Epidermal melanocyte (primary cell): ENCODE results near the gene CARHSP1.
"Not testable (repeated sequence)": the region's sequence is repeated elsewhere in the genome, so short reads cannot be mapped to it uniquely, and the experiment has no call there.

Experiments
- DNase-seq: peaks from one replicate; pipeline ENCODE4 v3.0.0; 2011; ENCODE audit warnings: low spot score; ENCODE audit not compliant: insufficient read length

The CARHSP1 gene

GRCh38 chr16:8855972-8856371, 12.8 kb downstream of the CARHSP1 start:
- DNase-seq: no peak

- DNase-seq: no peak
These were observed 13.6 kb downstream of the CARHSP1 start for GRCh38 chr16:8855051-8855786.

GRCh38 chr16:8854298-8854948, 14.4 kb downstream of the CARHSP1 start:
- DNase-seq: no peak

GRCh38 chr16:8853611-8854010, 15.2 kb downstream of the CARHSP1 start:
- no peak for DNase-seq

- DNase-seq: no peak
These were observed 15.7 kb downstream of the CARHSP1 start for GRCh38 chr16:8853150-8853549.

- no peak for DNase-seq
These were observed 16.3 kb downstream of the CARHSP1 start for GRCh38 chr16:8852534-8852933.

GRCh38 chr16:8851761-8852403, 16.9 kb downstream of the CARHSP1 start:
- no peak for DNase-seq

GRCh38 chr16:8850279-8850885, 18.4 kb downstream of the CARHSP1 start:
- DNase-seq: no peak

GRCh38 chr16:8849411-8850011, 19.3 kb downstream of the CARHSP1 start:
- DNase-seq: no peak

GRCh38 chr16:8848939-8849391, 19.8 kb downstream of the CARHSP1 start:
- DNase-seq: no peak

- no peak for DNase-seq
These were observed 20.4 kb downstream of the CARHSP1 start for GRCh38 chr16:8848231-8848938.

GRCh38 chr16:8847623-8848022, 21.2 kb downstream of the CARHSP1 start:
- no peak for DNase-seq

- DNase-seq: no peak
These were observed 21.7 kb downstream of the CARHSP1 start for GRCh38 chr16:8847145-8847544.

GRCh38 chr16:8846401-8846932, 22.3 kb downstream of the CARHSP1 start:
- no peak for DNase-seq

- DNase-seq: no peak
These were observed 23.0 kb downstream of the CARHSP1 start for GRCh38 chr16:8845699-8846298.

- DNase-seq: not testable (repeated sequence)
These were observed 25.5 kb downstream of the CARHSP1 start for GRCh38 chr16:8843296-8843695.

GRCh38 chr16:8842016-8842415, 26.8 kb downstream of the CARHSP1 start:
- not testable (repeated sequence) for DNase-seq

- not testable (repeated sequence) for DNase-seq
These were observed 31.2 kb downstream of the CARHSP1 start for GRCh38 chr16:8837594-8837993.

- DNase-seq: not testable (repeated sequence)
These were observed 32.0 kb downstream of the CARHSP1 start for GRCh38 chr16:8836797-8837196.

GRCh38 chr16:8832717-8833105, 36.1 kb downstream of the CARHSP1 start:
- DNase-seq: no peak
